Fibroblast of mammary gland (primary cell): ENCODE data around the gene SF3B6.
A peak's percentile ranks its signal among the peaks of the same experiment; 100 is the strongest.

Experiments used
- DNase-seq: peaks from one replicate; pipeline ENCODE4 v3.0.0-alpha.2; 2010; ENCODE audit warnings: low read depth
- H3K4me3 ChIP-seq: 2 replicates; pipeline ENCODE4 v1.5.1; 2011; ENCODE audit warnings: low read depth, mild to moderate bottlenecking, low read length, moderate library complexity; ENCODE audit not compliant: control insufficient read depth
- CTCF ChIP-seq: conservative IDR thresholded peaks from 2 replicates; pipeline ENCODE4 v1.5.1; 2011; ENCODE audit warnings: low read depth, low read length, inconsistent platforms; ENCODE audit not compliant: control insufficient read depth, insufficient read depth

The SF3B6 gene

GRCh38 chr2:24088821-24089359, 12.8 kb upstream of the SF3B6 start:
- no peak for TF ChIP-seq CTCF
- no peak overlapping the region for H3K4me3 ChIP-seq
- no peak for DNase-seq

- DNase-seq: no peak
- no peak for TF ChIP-seq CTCF
- no peak overlapping the region for H3K4me3 ChIP-seq
Observed at GRCh38 chr2:24087032-24087431, 10.9 kb upstream of the SF3B6 start.

GRCh38 chr2:24086241-24086640, 10.1 kb upstream of the SF3B6 start:
- no peak for DNase-seq
- no peak for TF ChIP-seq CTCF
- no peak overlapping the region for H3K4me3 ChIP-seq

- no peak for TF ChIP-seq CTCF
- DNase-seq: no peak
- H3K4me3 ChIP-seq: peak overlapping the region; percentile 82
Observed at GRCh38 chr2:24085200-24085489, 9.0 kb upstream of the SF3B6 start.

GRCh38 chr2:24084386-24085199, 8.5 kb upstream of the SF3B6 start, which contains the start of gene TP53I3:
Gene TP53I3 (minus strand): TSS chr2:24084834. CDS start chr2:24084326, 508 bp downstream.
- peak; percentile 6 for TF ChIP-seq CTCF
- DNase-seq: peak; percentile 85
- peak within 1 kb of the TSS; percentile 82 for H3K4me3 ChIP-seq

- peak; percentile 85 for DNase-seq
- no peak for TF ChIP-seq CTCF
- peak overlapping the region; percentile 82 for H3K4me3 ChIP-seq
Observed at GRCh38 chr2:24083567-24084385, 7.7 kb upstream of the SF3B6 start.
